ENCODE data around the gene CEP72.
"Not testable (repeated sequence)": the region's sequence is repeated elsewhere in the genome, so short reads cannot be mapped to it uniquely, and the experiment has no call there.

- not testable (repeated sequence) for TF ChIP-seq EP300, CTCF (IDR thresholded peaks at IDR 0.05)
These were observed 70.1 kb downstream of the CEP72 start for GRCh38 chr5:682216-682615.
